ENCODE measurements around the gene ATP6V1D.

Gene ATP6V1D

DNA sequence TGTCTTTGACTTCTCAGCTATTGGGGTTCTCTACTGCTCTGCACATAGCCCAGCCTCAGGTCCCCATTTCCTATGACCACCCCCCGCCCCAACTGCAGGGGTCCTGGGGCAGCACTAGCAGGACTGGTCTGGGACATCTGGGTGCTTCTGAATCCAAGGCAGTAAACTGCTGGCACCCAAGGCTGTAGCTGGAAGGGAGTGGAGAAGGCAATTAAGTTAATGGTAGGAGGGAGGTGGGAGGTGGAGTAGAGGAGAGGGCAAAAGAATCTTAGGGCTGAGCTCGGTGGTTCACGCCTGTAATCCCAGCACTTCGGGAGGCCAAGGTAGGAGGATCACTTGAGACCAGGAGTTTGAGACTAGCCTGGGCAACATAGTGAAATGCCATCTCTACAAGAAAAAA is 40.8 kb upstream of the ATP6V1D start:
- Histone ChIP-seq H3K27me3 (ENCODE audit: insufficient read depth, low read length, poor library complexity, severe bottlenecking) (no peaks in the 10 kb centered on the region), H3K79me2 (ENCODE audit: insufficient read depth, low read length) (no peaks in the 10 kb centered on the region), H3K9me3 (ENCODE audit: insufficient read depth, low read depth, low read length) (no peaks in the 10 kb centered on the region), H3F3A (ENCODE audit: low read depth) (no peaks in the 10 kb centered on the region), H3K9ac (ENCODE audit: low read depth, low read length, poor library complexity, severe bottlenecking) (no peak overlapping the region), H3K4me3 (ENCODE audit: low read length, poor library complexity, severe bottlenecking) (no peak overlapping the region), H4K20me1 (ENCODE audit: insufficient read depth, low read length, poor library complexity, severe bottlenecking) (no peaks in the 10 kb centered on the region), H3K36me3 (ENCODE audit: insufficient read depth, low read length) (no peaks in the 10 kb centered on the region), H3K4me1 (ENCODE audit: insufficient read depth, low read length, poor library complexity, severe bottlenecking) (no peaks in the 10 kb centered on the region), H3K4me2 (ENCODE audit: low read depth, low read length, poor library complexity, severe bottlenecking) (no peak overlapping the region), H2AFZ (ENCODE audit: low read length) (no peak overlapping the region), H3K9me2 (replicated peaks; ENCODE audit: low read depth, low read length) (no peaks in the 10 kb centered on the region)
- no peak for TF ChIP-seq EZH2phosphoT487 (IDR thresholded peaks at IDR 0.05; ENCODE audit: borderline replicate concordance)
- TF ChIP-seq, protein P1, sequence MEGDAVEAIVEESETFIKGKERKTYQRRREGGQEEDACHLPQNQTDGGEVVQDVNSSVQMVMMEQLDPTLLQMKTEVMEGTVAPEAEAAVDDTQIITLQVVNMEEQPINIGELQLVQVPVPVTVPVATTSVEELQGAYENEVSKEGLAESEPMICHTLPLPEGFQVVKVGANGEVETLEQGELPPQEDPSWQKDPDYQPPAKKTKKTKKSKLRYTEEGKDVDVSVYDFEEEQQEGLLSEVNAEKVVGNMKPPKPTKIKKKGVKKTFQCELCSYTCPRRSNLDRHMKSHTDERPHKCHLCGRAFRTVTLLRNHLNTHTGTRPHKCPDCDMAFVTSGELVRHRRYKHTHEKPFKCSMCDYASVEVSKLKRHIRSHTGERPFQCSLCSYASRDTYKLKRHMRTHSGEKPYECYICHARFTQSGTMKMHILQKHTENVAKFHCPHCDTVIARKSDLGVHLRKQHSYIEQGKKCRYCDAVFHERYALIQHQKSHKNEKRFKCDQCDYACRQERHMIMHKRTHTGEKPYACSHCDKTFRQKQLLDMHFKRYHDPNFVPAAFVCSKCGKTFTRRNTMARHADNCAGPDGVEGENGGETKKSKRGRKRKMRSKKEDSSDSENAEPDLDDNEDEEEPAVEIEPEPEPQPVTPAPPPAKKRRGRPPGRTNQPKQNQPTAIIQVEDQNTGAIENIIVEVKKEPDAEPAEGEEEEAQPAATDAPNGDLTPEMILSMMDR (conservative IDR thresholded peaks at IDR 0.05; ENCODE audit: low read length) = no peak

DNA sequence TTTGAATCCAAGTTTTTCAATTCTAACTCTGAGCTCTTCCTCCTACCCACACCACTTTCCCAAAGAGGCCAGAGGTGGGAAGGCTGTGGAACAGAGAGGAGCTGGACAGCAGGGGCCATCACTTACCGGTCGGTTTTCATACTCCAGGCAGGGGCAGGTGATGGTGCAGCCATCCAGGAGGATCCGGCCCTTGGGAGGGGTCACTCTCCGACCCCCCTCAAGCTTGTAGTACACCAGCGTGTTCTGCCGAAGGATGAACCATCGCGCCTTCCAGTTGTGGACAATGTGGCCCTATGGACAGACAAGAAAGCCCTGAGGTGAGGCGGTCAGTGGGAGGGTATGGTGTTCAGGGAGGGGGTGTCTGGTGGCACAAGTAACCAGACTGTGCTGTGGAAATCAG is 37.9 kb upstream of the ATP6V1D start:
- Histone ChIP-seq H3K79me2 (ENCODE audit: insufficient read depth, low read length) (no peaks in the 10 kb centered on the region), H3K9ac (ENCODE audit: low read depth, low read length, poor library complexity, severe bottlenecking) (no peak overlapping the region), H3K9me2 (replicated peaks; ENCODE audit: low read depth, low read length) (no peaks in the 10 kb centered on the region), H4K20me1 (ENCODE audit: insufficient read depth, low read length, poor library complexity, severe bottlenecking) (no peaks in the 10 kb centered on the region), H3K36me3 (ENCODE audit: insufficient read depth, low read length) (no peaks in the 10 kb centered on the region), H3K4me2 (ENCODE audit: low read depth, low read length, poor library complexity, severe bottlenecking) (no peak overlapping the region), H3K4me3 (ENCODE audit: low read length, poor library complexity, severe bottlenecking) (no peak overlapping the region), H3F3A (ENCODE audit: low read depth) (no peaks in the 10 kb centered on the region), H3K27me3 (ENCODE audit: insufficient read depth, low read length, poor library complexity, severe bottlenecking) (no peaks in the 10 kb centered on the region), H3K9me3 (ENCODE audit: insufficient read depth, low read depth, low read length) (no peaks in the 10 kb centered on the region), H2AFZ (ENCODE audit: low read length) (no peak overlapping the region), H3K4me1 (ENCODE audit: insufficient read depth, low read length, poor library complexity, severe bottlenecking) (no peaks in the 10 kb centered on the region)
- TF ChIP-seq, protein P1 (conservative IDR thresholded peaks at IDR 0.05; ENCODE audit: low read length) = no peak
- no peak for TF ChIP-seq EZH2phosphoT487 (IDR thresholded peaks at IDR 0.05; ENCODE audit: borderline replicate concordance)

DNA sequence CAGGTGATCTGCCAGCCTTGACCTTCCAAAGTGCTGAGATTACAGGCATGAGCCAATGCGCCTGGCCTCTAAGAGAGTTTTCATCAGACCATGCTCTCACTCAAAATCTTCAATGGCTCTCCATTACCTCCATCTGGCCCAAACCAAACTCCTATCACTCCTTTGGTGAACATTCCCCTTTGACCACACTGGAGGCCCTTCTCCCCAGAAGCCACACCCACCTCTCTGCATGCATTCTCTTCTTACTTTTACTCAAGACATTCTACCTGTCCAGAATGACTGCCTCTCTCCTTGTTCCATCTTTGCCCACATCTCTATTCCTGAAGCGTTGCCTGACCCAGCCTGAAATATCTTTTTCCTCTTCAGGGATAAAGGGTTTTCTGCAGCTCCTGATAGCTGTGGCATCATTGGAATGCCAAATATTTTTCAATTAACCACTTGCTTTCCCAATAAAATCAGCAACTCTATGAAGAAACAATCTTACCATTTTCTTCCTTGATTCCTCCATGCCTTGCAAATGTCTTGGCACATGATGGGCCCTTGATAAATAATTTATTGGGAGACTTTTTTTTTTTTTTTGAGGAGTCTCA is 36.9 kb upstream of the ATP6V1D start:
- H2AFZ ChIP-seq (ENCODE audit: low read length) = no peak overlapping the region
- no peak overlapping the region for H3K4me2 ChIP-seq (ENCODE audit: low read depth, low read length, poor library complexity, severe bottlenecking)
- H3F3A ChIP-seq (ENCODE audit: low read depth) = no peaks in the 10 kb centered on the region

More for the DNA sequence above, 36.9 kb upstream of the ATP6V1D start:
- TF ChIP-seq EZH2phosphoT487 (IDR thresholded peaks at IDR 0.05; ENCODE audit: borderline replicate concordance) = no peak
- TF ChIP-seq, protein P1 (conservative IDR thresholded peaks at IDR 0.05; ENCODE audit: low read length) = no peak
- H3K36me3 ChIP-seq (ENCODE audit: insufficient read depth, low read length) = no peaks in the 10 kb centered on the region
- no peak overlapping the region for H3K4me3 ChIP-seq (ENCODE audit: low read length, poor library complexity, severe bottlenecking)
- no peaks in the 10 kb centered on the region for H3K27me3 ChIP-seq (ENCODE audit: insufficient read depth, low read length, poor library complexity, severe bottlenecking)
- H4K20me1 ChIP-seq (ENCODE audit: insufficient read depth, low read length, poor library complexity, severe bottlenecking) = no peaks in the 10 kb centered on the region
- H3K9me2 ChIP-seq (replicated peaks; ENCODE audit: low read depth, low read length) = no peaks in the 10 kb centered on the region
- H3K9me3 ChIP-seq (ENCODE audit: insufficient read depth, low read depth, low read length) = no peaks in the 10 kb centered on the region
- no peak overlapping the region for H3K9ac ChIP-seq (ENCODE audit: low read depth, low read length, poor library complexity, severe bottlenecking)
- no peaks in the 10 kb centered on the region for H3K79me2 ChIP-seq (ENCODE audit: insufficient read depth, low read length)
- peaks cover 2% of the 10 kb centered on the region for H3K4me1 ChIP-seq (ENCODE audit: insufficient read depth, low read length, poor library complexity, severe bottlenecking)

Data from Loucy (cell line).